Ramos (cell line): ENCODE measurements around the gene MAP7D2.

ENCODE experiments used
- in situ Hi-C: fragments of 300-500 bp; cut with MboI; formaldehyde crosslinking; loops from one replicate; pipeline ENCODE4 v1.14.3; 2022; ENCODE audit warnings: low sequenced_read_pairs; ENCODE audit not compliant: unreplicated experiment

MAP7D2 gene

DNA sequence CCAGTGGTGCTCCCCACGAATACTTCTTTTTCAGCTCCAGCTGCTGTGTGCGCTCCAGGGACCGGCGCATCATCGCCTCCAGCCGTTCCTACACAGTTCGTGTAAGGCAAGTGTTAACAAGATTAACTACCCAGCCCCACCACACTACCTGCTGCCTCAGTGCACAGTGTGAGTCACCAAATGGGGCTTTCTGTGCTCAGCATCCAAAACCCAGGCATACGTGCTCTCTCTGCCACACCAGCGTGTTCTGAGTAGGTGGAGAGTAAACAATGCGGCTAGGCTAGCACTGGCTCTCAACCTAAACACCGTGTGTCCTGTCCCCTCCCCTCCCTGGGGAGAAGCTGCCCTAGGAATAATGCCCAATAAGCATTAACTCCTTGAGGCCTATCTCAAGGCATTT, 60.0 kb downstream of the MAP7D2 start:
- in situ Hi-C loops: no loop called here

DNA sequence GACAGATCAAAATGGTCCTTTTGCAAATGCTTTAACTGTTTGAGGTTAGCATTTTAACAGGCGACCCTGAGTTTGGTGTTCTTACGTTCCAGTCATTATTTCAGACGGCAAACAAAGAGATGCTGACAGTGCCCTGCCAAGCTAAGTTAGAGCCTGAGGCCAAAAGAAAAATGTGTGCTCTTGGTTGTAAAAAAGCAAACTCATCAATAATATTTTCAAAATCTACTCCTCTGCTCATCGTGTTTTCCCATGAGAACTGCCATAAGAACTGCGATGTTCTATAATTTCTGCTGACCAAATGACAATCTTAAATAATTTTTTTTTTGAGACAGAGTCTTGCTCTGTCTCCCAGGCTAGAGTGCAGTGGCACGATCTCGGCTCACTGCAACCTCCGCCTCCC, 63.2 kb downstream of the MAP7D2 start:
- in situ Hi-C loops: no loop called here

DNA sequence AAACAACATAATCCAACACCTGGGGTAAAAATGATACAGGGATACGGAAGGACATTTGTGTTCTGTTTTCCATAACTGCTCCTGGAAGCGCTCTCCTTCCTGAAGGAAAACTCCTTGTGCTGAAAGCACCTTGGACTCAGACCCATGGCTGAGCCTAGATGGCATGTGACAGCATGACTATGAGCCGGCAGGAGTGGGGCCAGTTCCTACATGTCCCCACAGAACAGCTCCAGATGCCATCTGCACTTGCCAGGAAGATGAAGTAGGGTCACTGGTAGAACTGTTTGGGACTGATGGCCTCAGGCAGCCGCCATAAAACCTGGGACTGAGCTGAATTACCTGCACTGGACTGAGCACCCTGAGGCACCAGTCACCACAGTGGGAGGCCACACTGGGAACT, 69.8 kb downstream of the MAP7D2 start:
- in situ Hi-C loops: no loop called here

DNA sequence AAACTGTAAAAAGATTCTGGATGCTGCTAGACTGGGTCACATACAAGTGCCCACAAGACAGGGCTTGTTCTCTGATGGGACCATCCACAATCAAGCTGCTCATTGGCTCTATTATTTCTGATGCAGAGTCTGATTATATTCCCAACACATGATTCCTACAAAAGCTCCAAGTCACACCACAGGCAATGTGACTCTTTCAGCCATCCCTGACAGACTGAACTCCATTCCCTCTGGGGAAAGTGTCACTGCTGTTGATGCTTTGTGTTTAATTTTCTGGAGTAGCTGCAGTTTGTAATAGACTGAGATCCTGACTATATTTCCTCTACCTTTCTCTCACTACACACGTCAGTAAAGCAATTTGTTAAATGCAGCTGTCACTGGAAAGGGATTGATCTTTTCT, 70.5 kb downstream of the MAP7D2 start:
- in situ Hi-C loops: no loop called here

DNA sequence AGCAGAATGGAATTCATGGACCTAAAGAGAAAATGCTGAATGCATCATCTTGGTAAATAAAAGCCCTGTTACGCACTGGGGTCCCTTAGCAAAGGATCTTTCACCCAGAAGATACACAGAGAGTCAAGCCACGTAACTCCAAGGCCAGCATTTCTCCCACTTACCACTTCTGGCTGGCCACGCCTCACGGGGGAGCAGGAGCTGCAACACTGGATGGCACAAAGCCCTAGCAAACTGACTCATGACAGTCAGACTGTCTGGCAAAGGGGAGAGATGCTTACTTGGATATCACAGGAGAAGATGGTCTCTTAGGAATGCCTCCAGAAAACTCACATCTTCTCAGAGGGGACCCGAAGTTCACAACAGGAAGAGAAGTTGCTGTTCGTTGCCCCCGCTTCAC, 74.5 kb downstream of the MAP7D2 start:
- in situ Hi-C loops: no loop called here

DNA sequence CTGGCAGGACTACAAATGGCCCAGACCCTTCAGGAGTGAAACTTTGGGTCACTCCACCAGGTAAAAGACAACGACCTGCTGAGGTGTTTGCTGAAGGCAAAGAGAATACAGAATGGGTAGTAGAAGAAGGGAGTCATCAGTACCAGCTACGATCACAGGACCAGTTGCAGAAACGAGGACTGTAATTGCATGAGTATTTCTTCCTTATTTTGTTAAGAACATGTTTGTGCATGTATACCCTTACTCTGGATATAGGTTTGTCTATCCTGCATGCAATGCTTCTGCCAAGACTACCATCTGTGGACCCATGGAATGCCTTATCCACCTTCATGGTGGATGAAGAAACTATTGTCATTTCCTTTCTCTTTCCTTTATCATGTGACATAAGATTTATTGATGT, 77.7 kb downstream of the MAP7D2 start:
- in situ Hi-C loops: no loop called here

DNA sequence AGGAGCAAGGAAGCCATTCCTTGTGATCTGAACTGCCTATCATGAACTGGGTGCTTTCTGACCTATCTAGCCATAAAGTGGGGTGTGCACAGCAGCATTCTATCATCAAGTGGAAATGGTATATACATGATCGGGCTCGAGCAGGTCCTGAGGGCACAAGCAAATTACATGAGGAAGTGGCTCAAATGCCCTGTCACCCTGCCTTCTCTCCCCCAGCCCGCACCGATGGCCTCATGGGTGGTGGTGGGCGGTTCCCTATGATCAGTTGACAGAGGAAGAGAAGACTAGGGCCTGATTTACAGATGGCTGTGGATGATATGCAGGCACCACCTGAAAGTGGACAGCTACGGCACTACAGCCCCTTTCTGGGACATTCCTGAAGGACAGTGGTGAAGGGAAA, 79.5 kb downstream of the MAP7D2 start:
- in situ Hi-C loops: no loop called here

DNA sequence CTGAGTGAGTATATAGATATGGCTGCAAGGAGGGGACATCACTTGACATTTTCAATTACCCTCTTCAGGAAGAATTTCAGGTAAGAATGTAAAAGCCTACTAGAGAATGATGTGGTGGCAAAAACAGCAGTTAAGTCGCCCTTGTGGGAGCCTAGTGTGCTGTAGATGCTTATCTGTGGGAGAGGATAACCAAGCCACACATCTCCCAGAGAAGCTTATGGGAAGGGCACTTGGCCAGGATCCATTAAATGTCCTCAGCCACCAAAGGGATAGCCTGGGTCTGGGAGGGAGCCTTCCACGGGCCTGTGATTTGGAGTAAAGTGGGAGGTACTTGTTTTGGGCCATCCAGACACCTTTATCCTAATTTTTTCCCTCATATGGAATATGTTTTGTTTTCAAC, 84.5 kb downstream of the MAP7D2 start:
- in situ Hi-C loops: no loop called here

DNA sequence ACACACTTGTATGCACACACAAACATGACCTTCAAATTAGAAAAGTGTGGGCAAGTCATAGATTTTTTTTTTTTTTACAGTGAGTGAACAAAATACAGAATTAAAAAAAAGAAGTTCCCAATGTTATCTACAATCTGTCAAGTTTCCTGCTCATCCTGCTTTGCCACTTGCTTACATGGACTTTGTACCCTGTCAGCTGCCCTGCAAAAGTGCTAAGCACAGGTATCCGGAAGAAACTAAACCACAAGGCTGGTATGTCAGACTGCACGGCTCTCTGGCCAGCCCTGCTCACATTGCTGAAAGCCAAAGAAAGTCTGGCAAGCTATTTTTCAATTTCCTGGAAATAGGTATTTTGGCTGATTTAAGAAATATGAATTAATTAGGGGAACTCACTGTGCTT, 87.0 kb downstream of the MAP7D2 start:
- in situ Hi-C loops: no loop called here

DNA sequence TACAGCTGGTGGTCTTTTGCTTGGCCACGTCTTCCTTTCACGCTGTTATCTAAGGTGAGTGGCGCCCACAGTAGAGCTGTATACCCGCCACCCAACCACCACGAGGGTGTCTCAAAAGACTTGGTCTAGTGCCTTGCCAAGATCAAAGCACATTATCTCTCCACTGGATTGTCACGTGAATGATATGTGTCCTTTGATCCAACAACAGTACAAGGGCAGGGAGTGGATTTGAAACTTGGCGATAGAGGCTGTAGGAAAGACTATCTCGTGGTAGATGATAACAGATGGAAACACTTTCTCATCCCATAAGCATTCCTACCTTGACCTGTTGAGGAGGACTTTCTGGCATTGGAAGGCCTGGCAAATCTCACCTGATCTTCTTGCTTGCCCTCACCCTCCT, 88.1 kb downstream of the MAP7D2 start:
- in situ Hi-C loops: no loop called here

DNA sequence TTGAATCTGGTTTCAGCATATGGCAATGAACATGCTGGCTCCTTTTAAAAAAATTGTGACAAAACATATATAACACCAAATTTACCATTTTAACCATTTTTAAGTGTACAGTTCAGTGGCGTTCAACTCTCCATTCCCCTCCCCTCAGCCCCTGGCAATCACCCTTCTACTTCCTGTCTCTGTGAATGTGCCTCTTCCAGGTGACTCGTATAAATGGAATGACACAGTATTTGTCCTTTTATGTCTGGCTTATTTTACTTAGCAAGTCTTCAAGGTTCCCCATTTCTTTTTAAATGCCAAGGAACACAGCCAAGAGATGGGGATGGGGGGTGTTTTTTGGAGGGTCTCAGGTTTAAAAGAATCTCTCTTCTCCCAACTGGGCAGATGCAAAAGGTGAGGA, 90.4 kb downstream of the MAP7D2 start:
- in situ Hi-C loops: no loop called here

DNA sequence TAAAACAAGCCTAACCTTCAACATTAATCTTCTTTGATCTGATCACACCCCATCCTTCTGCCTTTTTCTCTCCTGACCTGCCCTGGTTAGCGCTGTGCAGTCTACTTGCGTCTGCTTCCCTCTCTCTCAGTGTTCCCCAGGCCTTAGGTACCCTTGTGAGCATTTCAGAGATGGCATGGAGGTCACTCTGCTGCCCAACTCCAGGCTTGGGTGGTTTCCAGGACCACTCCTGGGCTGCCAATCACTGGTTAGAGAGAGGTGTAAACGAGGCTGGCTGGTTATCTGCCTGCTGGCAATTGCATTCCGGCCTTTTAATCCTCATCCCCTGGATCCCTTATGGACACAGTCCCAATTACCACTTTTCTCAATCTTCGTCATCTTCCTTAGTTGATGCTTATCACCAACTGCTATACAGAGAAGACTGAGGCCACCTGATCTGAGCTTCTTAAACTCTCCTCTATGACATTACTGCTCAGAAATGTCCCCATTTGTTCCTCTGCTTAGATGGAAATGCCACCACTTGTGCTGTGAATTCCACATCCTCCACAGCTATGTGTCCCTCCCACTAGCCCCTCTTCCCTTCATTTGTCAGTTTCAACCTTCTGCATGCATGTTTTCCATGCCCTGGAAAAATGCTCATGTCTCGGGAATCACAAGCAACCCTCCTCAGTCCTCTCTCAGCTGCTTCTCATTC, 96.9 kb downstream of the MAP7D2 start:
- in situ Hi-C loops: no loop called here

DNA sequence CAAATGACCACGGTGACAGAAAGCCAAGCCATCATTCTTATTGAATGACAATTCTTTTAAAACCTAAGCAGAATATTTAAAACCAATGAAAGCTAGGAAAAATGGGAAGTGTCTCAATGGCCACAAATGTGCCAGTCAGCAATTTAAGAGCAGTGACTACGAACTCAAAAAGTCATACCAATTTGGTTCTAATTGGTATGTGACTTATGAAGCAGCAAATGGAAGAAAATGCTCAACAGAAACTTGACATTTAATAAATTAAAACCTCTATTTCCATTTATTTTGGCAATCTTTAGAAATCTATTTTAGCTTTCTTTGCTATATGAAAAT, 100.1 kb downstream of the MAP7D2 start:
- in situ Hi-C loops: no loop called here

DNA sequence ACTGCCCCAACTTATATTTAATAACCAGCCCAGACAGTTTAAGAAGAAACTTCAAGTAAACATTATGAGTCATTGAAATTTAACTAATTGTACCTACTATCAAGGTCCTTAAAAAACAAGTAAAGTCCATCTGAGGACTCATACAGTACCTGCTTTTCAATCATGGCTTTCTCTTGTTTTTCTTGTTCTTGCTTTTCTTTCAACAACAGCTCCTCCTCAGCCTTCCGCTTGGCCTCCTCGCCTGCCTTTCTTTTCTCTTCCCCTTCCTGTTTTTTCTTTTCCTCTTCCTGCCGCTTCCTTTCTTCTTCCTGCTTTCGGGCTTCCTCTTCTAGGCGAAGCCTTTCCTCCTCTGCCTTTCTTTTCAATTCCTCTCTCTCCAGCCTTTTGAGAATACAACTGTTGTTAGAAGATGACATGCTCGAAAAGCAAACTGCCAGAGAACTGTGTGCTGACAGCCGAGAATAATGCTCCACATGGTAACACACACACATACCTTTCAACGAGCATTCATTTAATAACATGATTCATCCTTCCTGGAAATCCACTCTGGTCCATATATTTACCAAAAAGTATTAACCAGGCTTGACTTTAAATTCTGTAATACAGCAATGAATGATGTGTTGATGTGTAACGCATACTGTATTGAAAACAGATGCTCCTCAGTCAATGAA, 100.6 kb downstream of the MAP7D2 start:
- in situ Hi-C loops: no loop called here

DNA sequence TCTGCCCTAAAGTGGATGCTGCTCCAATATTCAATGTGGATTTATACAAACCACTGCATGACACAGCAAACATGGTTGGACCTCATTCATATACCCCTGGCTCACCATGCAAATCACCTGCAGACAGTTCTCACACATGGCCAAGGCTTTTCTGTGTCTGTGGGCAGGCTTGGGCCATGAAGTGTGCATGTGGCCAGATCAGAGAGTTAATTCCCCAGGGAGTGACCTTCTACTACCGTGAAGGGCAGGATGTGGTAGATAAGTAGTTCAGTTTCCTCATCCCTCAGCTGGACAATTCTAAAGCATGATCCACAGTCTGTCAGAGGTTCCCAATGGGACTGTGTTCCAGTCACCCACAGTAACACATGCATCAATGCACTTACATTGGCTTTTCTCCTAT, 101.3 kb downstream of the MAP7D2 start:
- in situ Hi-C loops: no loop called here

DNA sequence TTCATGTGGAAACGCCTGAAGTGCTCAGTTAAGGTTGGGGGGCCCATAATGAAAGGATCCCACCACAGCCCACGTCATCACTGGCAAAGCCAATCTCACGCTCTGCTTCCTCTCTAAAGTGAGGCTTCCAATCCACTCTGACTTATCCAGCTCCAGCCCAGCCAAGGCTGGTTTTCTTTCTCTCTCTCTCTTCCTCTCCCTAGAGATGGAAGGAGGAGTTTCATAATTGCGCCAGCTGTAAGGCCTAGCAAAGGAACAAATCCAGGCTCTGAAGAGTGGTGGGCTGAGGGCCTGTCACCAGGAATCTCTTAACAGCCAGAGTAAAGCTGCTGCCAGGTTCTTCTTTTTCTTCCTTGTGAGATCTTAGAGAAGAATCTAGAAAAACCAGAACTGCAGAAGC, 105.1 kb downstream of the MAP7D2 start:
- in situ Hi-C loops: no loop called here

DNA sequence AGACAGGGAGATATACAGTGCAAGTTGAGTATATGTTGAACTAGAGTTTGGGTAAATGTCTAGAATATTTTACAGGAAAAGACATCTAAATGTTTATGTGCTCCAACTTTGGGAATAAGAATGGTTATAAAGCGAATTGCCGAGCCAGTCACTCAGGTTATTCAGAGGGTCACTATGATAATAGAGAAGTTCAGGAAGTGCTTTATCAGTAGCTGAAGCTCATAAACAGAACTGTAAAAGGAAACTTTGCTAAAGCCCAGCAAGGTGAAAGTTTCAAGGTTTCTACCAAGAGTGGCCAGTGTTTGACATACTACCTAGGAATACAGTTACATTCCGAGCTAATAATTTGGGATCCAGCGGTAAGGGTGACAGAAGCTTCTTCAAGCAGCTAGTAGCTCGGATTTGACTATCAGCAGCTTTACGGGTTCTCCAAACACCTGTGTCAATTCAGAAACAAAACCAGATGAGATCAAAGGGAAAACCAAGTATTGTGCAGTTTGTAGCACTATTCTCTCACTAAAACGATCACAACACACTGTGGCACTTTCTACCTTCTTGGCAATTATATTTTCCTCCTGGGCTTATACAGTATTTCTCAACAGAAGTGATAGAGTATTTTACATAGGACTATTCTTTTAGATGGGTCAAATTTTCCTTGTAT, 108.6 kb downstream of the MAP7D2 start:
- in situ Hi-C loops: no loop called here

DNA sequence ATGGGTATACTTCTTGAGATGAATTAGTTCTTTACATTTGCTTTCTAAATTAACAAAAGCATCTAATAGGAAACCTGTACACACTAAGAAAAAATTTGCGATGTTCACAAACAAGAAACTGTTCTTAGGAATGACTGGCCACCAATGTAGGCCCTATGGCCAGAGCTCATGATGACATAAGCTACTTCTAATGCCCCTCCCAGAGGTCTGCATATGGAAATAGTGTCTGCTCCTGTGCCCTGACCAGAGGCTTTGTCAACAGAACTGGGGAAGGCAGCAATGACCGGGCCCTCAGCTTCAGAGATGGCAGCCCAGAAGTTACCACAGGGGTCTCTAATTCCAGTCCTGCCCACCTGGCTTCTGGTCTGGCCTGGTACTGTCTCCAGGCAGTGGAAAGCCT, 110.8 kb downstream of the MAP7D2 start:
- in situ Hi-C loops: no loop called here

DNA sequence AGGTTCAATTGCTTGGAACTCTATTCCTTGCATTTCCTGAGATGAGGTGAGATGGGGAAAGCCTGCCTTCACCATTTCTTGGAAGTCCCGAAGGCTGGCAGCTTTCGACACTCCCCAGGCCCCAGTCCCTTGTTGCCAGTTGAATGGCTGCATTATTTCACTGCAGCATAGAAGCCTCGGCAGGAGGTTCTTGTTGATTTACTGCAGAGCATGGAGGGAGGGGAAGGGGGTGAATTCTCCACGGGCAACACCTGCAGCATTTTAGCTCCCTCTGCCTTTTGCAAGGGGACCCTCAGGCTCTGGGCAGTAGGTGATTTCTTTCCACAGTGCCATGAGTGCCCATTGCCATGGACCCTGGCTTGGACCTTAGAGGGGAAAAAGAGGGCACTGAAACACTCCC, 115.1 kb downstream of the MAP7D2 start:
- in situ Hi-C loops: no loop called here

DNA sequence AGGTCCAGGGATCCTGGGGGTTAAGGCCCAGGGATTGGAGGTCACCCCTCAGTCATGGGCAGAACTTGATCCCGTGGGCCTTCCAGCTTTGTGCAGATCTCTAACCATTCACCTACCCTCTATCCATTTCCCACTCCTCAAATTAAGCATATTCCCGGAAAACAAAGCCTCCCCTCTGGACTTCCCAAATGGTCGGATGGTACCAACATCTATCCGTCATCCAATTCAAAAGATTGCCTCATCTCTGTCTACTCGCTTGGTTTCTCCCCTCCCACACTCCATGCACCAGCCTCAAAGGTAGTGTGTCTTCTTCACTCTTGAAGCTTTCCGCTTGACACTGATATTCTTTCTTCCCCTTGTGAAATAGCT, 125.4 kb downstream of the MAP7D2 start:
- in situ Hi-C loops: loop anchor here (25.0 kb wide), 1 partner anchor 629 kb away; no protein-coding TSS in a partner anchor

DNA sequence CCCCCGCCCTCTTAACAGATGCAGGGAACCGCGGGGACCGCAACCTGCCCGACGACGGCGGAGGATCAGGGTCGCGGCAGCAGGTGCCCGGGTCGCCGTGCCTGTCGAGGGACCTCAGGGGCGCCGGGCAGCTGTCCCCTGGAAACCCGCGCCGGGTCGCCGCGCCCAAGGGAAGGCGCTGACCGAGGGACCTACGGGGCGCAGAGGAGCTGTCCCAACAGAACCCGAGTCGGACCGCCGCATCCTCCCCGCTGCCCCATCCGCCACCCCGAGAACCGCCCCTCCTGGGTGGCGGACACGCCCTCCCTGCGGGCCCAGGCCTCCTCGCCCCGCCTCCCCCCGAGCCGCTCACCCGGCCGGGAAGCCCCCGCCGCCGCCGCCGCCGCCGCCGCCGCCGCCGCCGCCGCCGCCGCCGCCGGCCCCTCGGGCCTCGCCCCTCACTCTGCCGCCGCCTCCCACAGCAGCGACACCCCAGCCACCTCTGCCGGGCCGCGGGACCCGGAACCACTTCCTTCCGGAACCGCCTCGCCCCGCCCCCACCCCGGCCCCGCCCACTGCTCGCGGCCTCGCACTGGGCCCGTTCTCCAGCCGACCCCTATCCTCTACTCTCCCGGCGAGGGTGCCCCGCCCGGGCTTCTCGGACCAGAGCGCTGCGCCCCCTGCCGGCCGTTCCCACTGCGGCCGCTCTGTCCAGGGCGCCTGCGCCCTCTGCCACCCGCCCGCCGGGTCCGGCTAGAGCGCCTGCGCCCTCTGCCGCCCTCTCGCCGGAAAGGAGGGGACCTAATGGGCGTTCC, 126.0 kb downstream of the MAP7D2 start, which contains the start of gene BCLAF3:
Gene BCLAF3, minus strand, starts transcription at position 506 of the 794 bp plus-strand sequence. CDS start 20,797 bp downstream, outside the sequence.
- in situ Hi-C loops: loop anchor here (25.0 kb wide), 1 partner anchor 628 kb away; no protein-coding TSS in a partner anchor
